ENCODE data around the gene PARP6.
"Not testable (repeated sequence)": the region's sequence is repeated elsewhere in the genome, so short reads cannot be mapped to it uniquely, and the experiment has no call there.

PARP6 gene

GRCh38 chr15:72280751-72281150 lies 8.4 kb upstream of the PARP6 start:
- H3K4me3 ChIP-seq (replicated peaks; ENCODE audit: low read depth, low read length): no peak overlapping the region
- no peak for DNase-seq (ENCODE audit: low read depth)
- TF ChIP-seq CTCF (IDR thresholded peaks at IDR 0.05; ENCODE audit: low read length, missing control alignments): no peak

GRCh38 chr15:72278737-72279136 lies 6.4 kb upstream of the PARP6 start:
- no peak overlapping the region for H3K4me3 ChIP-seq (replicated peaks; ENCODE audit: low read depth, low read length)
- no peak for DNase-seq (ENCODE audit: low read depth)
- TF ChIP-seq CTCF (IDR thresholded peaks at IDR 0.05; ENCODE audit: low read length, missing control alignments): no peak

DNA sequence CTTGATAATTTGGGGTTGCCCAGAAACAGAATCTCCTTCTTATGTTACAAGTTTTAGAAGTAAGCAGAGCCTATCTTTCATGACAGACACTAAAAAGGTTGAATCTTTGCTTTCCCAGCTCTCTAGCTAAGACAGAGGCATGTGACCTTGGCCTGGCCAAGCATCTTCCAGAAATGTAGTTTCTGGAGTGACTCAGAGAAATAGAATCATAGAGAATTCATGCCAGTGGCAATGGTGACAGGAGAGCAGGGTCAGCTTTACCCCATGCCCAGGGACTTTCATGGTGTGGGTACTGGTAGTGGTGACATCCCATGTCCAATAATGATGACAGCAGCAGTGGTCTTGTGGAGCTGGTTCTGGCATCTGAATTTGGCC lies 4.0 kb upstream of the PARP6 start:
- no peak for TF ChIP-seq CTCF (IDR thresholded peaks at IDR 0.05; ENCODE audit: low read length, missing control alignments)
- DNase-seq (ENCODE audit: low read depth): no peak
- no peak overlapping the region for H3K4me3 ChIP-seq (replicated peaks; ENCODE audit: low read depth, low read length)

DNA sequence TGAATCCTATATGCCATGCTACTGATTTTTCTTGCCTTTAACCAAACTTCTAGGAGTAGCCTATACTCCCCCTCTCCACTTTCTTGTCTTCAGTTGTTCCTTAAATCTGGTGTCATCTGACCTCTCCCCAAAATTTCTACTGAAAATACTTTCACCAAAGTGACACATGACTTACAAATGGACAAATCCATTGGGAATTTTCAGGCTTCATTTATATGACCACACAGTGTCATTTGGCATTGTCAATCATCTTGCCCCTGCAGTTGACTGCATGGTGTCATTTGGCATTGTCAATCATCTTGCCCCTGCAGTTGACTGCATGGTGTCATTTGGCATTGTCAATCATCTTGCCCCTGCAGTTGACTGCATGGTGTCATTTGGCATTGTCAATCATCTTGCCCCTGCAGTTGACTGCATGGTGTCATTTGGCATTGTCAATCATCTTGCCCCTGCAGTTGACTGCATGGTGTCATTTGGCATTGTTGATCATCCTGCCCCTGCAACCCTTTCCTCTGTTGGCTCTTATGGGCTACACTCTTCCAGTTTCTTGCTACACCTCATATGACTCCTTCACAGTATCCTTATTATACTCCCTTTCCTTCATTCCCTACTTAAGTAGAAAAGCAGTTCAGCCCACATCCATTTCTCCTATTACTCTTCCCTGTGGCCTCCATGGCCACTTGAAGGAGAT lies 3.4 kb upstream of the PARP6 start:
- DNase-seq (ENCODE audit: low read depth); H3K4me3 ChIP-seq (replicated peaks; ENCODE audit: low read depth, low read length): not testable (repeated sequence)

DNA sequence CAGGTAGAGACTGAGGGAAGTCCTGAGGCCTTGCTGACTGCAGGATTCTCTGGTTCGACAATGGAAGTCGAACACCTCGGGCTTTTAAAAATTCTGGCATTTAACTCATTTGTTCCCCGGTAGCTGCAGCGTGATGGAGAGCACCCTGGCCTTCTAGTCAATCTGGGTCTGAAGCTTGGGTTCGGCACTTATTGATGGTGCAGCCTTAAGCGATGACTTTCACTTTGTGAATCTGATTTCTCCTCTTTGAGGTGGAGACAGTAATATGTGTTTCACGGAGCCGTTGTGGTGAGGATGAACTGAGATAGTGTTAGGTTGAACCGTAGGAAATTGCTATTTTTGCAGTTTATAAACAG lies 621 bp upstream of the PARP6 start:
- no peak for TF ChIP-seq CTCF (IDR thresholded peaks at IDR 0.05; ENCODE audit: low read length, missing control alignments)
- DNase-seq (ENCODE audit: low read depth): no peak
- H3K4me3 ChIP-seq (replicated peaks; ENCODE audit: low read depth, low read length): peak overlapping the region; percentile 81

- peak; percentile 14 for DNase-seq (ENCODE audit: low read depth)
- H3K4me3 ChIP-seq (replicated peaks; ENCODE audit: low read depth, low read length): peak overlapping the region; percentile 81
- TF ChIP-seq CTCF (IDR thresholded peaks at IDR 0.05; ENCODE audit: low read length, missing control alignments): no peak
Observed at GRCh38 chr15:72271895-72272212, 500 bp downstream of the PARP6 start.

DNA sequence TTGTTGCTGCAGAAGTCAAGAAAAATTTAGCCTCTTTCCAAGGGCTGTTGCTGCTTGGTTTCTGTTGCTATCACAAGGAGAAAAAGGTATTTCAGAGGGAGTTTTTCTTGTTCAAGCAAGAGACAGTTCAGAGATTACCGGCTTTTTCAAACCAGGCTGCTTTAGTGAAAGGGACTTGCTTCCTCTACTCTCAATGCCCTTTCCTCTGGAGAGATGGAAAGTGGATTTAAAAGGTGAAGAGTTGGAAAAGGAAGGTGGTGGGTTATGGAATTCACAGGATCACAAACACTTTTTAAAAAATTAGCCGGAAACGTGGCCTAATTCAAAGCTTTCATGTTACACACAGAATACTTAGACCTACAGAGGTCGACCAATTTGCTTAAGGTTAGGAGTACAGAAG lies 1.1 kb downstream of the PARP6 start:
- no peak for TF ChIP-seq CTCF (IDR thresholded peaks at IDR 0.05; ENCODE audit: low read length, missing control alignments)
- peak overlapping the region; percentile 81 for H3K4me3 ChIP-seq (replicated peaks; ENCODE audit: low read depth, low read length)
- DNase-seq (ENCODE audit: low read depth): no peak

Measured in fibroblast of pulmonary artery (primary cell).